ENCODE measurements around the gene CRCP.

DNA sequence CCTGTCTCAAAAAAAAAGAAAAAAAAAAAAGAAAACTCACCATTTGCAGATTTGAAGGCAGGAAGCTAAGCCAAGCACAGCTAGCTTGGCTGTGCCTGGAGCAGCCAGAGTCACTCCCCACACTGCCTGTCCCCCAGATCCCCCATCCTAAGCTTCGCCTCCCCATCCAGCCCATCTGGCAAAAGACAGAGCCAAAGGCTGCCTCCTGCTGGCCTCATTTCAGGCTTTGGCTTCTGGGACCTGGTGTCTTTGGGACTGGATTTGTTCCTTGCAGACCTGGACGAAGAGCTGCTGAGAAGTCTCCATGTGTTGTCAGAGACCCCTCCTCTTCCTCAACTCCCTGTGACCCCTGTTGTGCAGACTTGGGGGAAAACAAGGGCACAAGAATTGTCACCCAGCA lies 31.0 kb upstream of the CRCP start:
- TF ChIP-seq CHD2 (IDR thresholded peaks at IDR 0.05; ENCODE audit: borderline replicate concordance, low read depth, low read length) (no peak), IKZF1 (conservative IDR thresholded peaks at IDR 0.05) (no peak), RAD21 (IDR thresholded peaks at IDR 0.05; ENCODE audit: insufficient read depth, low read depth, low read length) (no peak), POLR2A (IDR thresholded peaks at IDR 0.05; ENCODE audit: low read depth, low read length) (no peak), POLR2AphosphoS5 (IDR thresholded peaks at IDR 0.05; ENCODE audit: low read length) (no peak), CBX5 (IDR thresholded peaks at IDR 0.05; ENCODE audit: low read depth) (no peak), RCOR1 (conservative IDR thresholded peaks at IDR 0.05; ENCODE audit: low read depth, low read length) (no peak), SUZ12 (IDR thresholded peaks at IDR 0.05; ENCODE audit: unreplicated experiment) (no peak), SIX5 (IDR thresholded peaks at IDR 0.05; ENCODE audit: low read depth, low read length, severe bottlenecking) (no peak), SIN3A (IDR thresholded peaks at IDR 0.05; ENCODE audit: low read depth, low read length) (no peak), YY1 (IDR thresholded peaks at IDR 0.05; ENCODE audit: low read depth, low read length) (no peak)
- TF ChIP-seq, protein P1, sequence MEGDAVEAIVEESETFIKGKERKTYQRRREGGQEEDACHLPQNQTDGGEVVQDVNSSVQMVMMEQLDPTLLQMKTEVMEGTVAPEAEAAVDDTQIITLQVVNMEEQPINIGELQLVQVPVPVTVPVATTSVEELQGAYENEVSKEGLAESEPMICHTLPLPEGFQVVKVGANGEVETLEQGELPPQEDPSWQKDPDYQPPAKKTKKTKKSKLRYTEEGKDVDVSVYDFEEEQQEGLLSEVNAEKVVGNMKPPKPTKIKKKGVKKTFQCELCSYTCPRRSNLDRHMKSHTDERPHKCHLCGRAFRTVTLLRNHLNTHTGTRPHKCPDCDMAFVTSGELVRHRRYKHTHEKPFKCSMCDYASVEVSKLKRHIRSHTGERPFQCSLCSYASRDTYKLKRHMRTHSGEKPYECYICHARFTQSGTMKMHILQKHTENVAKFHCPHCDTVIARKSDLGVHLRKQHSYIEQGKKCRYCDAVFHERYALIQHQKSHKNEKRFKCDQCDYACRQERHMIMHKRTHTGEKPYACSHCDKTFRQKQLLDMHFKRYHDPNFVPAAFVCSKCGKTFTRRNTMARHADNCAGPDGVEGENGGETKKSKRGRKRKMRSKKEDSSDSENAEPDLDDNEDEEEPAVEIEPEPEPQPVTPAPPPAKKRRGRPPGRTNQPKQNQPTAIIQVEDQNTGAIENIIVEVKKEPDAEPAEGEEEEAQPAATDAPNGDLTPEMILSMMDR (IDR thresholded peaks at IDR 0.05 in 2 of 3, conservative IDR thresholded peaks at IDR 0.05 in 1 of 3; ENCODE audit: control insufficient read depth in 2 of 3, extremely low read depth in 1 of 3, insufficient read depth in 1 of 3, low read depth in 3 of 3, low read length in 3 of 3), result no peak
